NCI-H524 (cell line): ENCODE results near the gene PKDCC.

Experiments
- DNase-seq, 2 experiments: peaks; one replicate each; lab custom pipeline; 2025; lab: John Stamatoyannopoulos, UW

Gene PKDCC

GRCh38 chr2:42050010-42050702 lies 2.3 kb downstream of the PKDCC start:
- DNase-seq, result no peak

GRCh38 chr2:42050703-42051542 lies 3.1 kb downstream of the PKDCC start:
- no peak for DNase-seq

- no peak for DNase-seq
Measured at GRCh38 chr2:42051543-42052235, 3.9 kb downstream of the PKDCC start.

- DNase-seq, result no peak
Measured at GRCh38 chr2:42052702-42053481, 5.1 kb downstream of the PKDCC start.

GRCh38 chr2:42053482-42053790 lies 5.6 kb downstream of the PKDCC start:
- DNase-seq, result no peak

GRCh38 chr2:42053791-42054701 lies 6.2 kb downstream of the PKDCC start:
- no peak for DNase-seq

- peak; percentile 26 to 48 for DNase-seq
Measured at GRCh38 chr2:42054714-42055430, 7.1 kb downstream of the PKDCC start.

GRCh38 chr2:42055573-42056514 lies 8.0 kb downstream of the PKDCC start:
- no peak for DNase-seq

GRCh38 chr2:42057159-42057901 lies 9.5 kb downstream of the PKDCC start:
- DNase-seq, result no peak

- no peak for DNase-seq
Measured at GRCh38 chr2:42057902-42058450, 10.2 kb downstream of the PKDCC start.

GRCh38 chr2:42059261-42059898 lies 11.6 kb downstream of the PKDCC start:
- no peak for DNase-seq

GRCh38 chr2:42060028-42060427 lies 12.2 kb downstream of the PKDCC start:
- DNase-seq, result no peak

- DNase-seq, result peak; percentile 94 to 96
Measured at GRCh38 chr2:42060718-42061619, 13.1 kb downstream of the PKDCC start.

GRCh38 chr2:42061839-42062238 lies 14.0 kb downstream of the PKDCC start:
- no peak for DNase-seq

- DNase-seq, result peak; percentile 89 to 96
Measured at GRCh38 chr2:42063431-42064171, 15.8 kb downstream of the PKDCC start.

GRCh38 chr2:42064417-42064942 lies 16.7 kb downstream of the PKDCC start:
- peak in 1 of 2 experiments; percentile 32 for DNase-seq
